Measurements from ENCODE around the gene C5. TPM values are rescaled to one million over a fixed set of nuclear protein-coding genes. Genes with fewer than 3 reads are reported as not detected.

The C5 gene
- 1.6 and 3.9 TPM in 2 replicates for total RNA-seq

GRCh38 chr9:121050128-121050988 lies at the start of gene C5:
C5 (minus strand) TSS chr9:121050275; CDS start chr9:121050246, 29 bp downstream.

GRCh38 chr9:121074370-121075250 lies 24.5 kb upstream of the C5 start, which contains the start of gene CNTRL:
CNTRL (plus strand) TSS chr9:121074955; CDS start chr9:121088327, 13,372 bp downstream.

DNA sequence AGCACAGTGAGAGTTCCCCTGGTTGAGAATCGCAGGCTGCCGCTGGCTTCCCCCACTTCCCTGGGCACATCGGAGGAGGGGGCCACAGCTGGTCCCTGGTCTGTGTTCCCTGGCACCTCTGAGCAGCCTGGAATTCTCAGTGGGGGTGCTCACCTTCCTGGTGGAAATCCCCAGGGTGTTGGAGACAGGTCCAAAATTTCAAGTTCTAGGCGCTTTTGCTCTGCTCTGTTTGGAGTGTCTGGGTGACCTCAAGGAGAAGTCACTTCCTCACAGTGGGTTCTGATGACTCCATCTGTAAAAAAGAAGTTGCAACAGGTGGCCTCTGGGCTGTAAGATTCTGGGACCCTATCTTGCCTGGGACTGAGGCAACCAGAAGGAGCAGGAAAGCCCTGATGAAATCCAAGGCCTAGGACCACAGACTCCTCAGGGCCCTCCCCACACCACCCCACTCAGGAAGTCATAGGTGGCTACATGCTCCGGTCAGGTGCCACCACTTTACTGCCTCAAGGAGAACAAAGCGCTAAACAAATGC lies 123.6 kb downstream of the C5 start, which contains the start of gene TRAF1:
TSS of gene TRAF1 (minus strand) at position 400 of the 532 bp plus-strand sequence. CDS start 721 bp downstream, outside the sequence.

Other genes starting within 250 kb of the C5 start
- gene PSMD5, start 207.4 kb downstream of the C5 start, total RNA-seq, result 28.3 and 37.1 TPM in 2 replicates
- 31.0 and 36.3 TPM in 2 replicates for gene PHF19, start 173.1 kb downstream of the C5 start, total RNA-seq
- 0.54 and 2.4 TPM in 2 replicates for gene TRAF1, start 123.5 kb downstream of the C5 start, total RNA-seq
- gene CNTRL, start 24.7 kb upstream of the C5 start, total RNA-seq, result 7.5 and 8.0 TPM in 2 replicates
- 26.7 and 29.4 TPM in 2 replicates for gene RAB14, start 151.6 kb upstream of the C5 start, total RNA-seq
- gene GSN, start 217.9 kb upstream of the C5 start, total RNA-seq, result 682 and 744 TPM in 2 replicates

All from placental epithelial cell (primary cell).